HG02885 (cell line): ENCODE results near the gene WWOX.

Source experiments
- ATAC-seq: cut with Tn5 transposase; IDR thresholded peaks from one replicate; pipeline ENCODE4 v1.9.1; 2021; ENCODE audit warnings: mild to moderate bottlenecking; ENCODE audit not compliant: unreplicated experiment, poor library complexity

WWOX gene

GRCh38 chr16:78184238-78185183 lies 85.1 kb downstream of the WWOX start:
- no peak for ATAC-seq

GRCh38 chr16:78189121-78189520 lies 89.7 kb downstream of the WWOX start:
- ATAC-seq: no peak

GRCh38 chr16:78192734-78193488 lies 93.5 kb downstream of the WWOX start:
- ATAC-seq: no peak

- ATAC-seq: no peak
These were observed 95.5 kb downstream of the WWOX start for GRCh38 chr16:78194948-78195347.

GRCh38 chr16:78195797-78196196 lies 96.3 kb downstream of the WWOX start:
- no peak for ATAC-seq

GRCh38 chr16:78196502-78196901 lies 97.0 kb downstream of the WWOX start:
- no peak for ATAC-seq

- ATAC-seq: no peak
These were observed 98.8 kb downstream of the WWOX start for GRCh38 chr16:78198288-78198687.

GRCh38 chr16:78199325-78200022 lies 100.0 kb downstream of the WWOX start:
- ATAC-seq: no peak

GRCh38 chr16:78200023-78200389 lies 100.6 kb downstream of the WWOX start:
- ATAC-seq: no peak

- ATAC-seq: no peak
These were observed 101.2 kb downstream of the WWOX start for GRCh38 chr16:78200623-78201096.

GRCh38 chr16:78205506-78205905 lies 106.1 kb downstream of the WWOX start:
- no peak for ATAC-seq

- no peak for ATAC-seq
These were observed 107.3 kb downstream of the WWOX start for GRCh38 chr16:78206623-78207223.

GRCh38 chr16:78209951-78210661 lies 110.7 kb downstream of the WWOX start:
- ATAC-seq: no peak

- ATAC-seq: no peak
These were observed 111.7 kb downstream of the WWOX start for GRCh38 chr16:78211020-78211599.

GRCh38 chr16:78211946-78212345 lies 112.5 kb downstream of the WWOX start:
- no peak for ATAC-seq

GRCh38 chr16:78212674-78213073 lies 113.2 kb downstream of the WWOX start:
- ATAC-seq: no peak

GRCh38 chr16:78213751-78214150 lies 114.3 kb downstream of the WWOX start:
- no peak for ATAC-seq

- no peak for ATAC-seq
These were observed 115.8 kb downstream of the WWOX start for GRCh38 chr16:78215222-78215621.

GRCh38 chr16:78216166-78216745 lies 116.8 kb downstream of the WWOX start:
- no peak for ATAC-seq
